B cell (primary cell): ENCODE data around the gene HNRNPH2.

ENCODE experiments used
- EZH2 ChIP-seq: IDR thresholded peaks from 2 replicates; pipeline ENCODE4 v1.6.1; 2012; ENCODE audit warnings: borderline replicate concordance, low read depth, mild to moderate bottlenecking, moderate library complexity, low read length; ENCODE audit not compliant: insufficient read depth, poor library complexity, severe bottlenecking
- TF ChIP-seq, protein P1 (sequence below): fragments of 200-600 bp; IDR thresholded peaks from one replicate; pipeline ENCODE4 v1.8.0; 2022; ENCODE audit warnings: antibody characterized with exemption, mild to moderate bottlenecking

DNA sequence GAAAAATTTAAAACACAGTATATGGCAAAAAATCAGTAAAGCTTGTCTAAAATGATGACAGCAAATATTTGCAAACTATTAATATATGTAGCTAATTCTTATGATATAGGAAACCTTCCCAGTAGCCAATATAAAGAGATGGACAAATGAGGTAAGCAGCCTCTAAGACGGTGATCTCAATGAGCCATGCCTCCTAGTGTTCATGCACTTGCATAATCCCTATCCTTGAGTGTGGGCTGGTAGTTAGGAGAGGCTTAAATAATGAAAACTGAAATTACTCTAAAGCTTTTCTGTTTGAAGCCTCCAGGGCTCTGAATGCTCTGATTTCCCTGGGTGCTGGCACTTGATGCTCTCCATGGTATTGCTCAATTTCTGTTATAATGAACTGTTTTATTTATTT lies 52.6 kb downstream of the HNRNPH2 start:
- TF ChIP-seq, protein P1, sequence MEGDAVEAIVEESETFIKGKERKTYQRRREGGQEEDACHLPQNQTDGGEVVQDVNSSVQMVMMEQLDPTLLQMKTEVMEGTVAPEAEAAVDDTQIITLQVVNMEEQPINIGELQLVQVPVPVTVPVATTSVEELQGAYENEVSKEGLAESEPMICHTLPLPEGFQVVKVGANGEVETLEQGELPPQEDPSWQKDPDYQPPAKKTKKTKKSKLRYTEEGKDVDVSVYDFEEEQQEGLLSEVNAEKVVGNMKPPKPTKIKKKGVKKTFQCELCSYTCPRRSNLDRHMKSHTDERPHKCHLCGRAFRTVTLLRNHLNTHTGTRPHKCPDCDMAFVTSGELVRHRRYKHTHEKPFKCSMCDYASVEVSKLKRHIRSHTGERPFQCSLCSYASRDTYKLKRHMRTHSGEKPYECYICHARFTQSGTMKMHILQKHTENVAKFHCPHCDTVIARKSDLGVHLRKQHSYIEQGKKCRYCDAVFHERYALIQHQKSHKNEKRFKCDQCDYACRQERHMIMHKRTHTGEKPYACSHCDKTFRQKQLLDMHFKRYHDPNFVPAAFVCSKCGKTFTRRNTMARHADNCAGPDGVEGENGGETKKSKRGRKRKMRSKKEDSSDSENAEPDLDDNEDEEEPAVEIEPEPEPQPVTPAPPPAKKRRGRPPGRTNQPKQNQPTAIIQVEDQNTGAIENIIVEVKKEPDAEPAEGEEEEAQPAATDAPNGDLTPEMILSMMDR: no peak
- TF ChIP-seq EZH2: no peak
